Kidney (tissue), 14 donors: ENCODE results near the gene UNC13C. TPM values are rescaled to one million over a fixed set of nuclear protein-coding genes. Genes with fewer than 3 reads are reported as not detected.

ENCODE experiments used
- DNase-seq, 5 donors: peaks; one replicate each; pipeline ENCODE4 v3.0.0-alpha.2; 2013 to 2020
- FAIRE-seq: peaks from 2 replicates; lab custom pipeline; 2012; peaks lifted over from hg19 to GRCh38; lab: Jason Lieb, UNC
- H3K27ac ChIP-seq, 2 donors: one replicate each; pipeline ENCODE4 v1.7.0; 2013; ENCODE audit warnings: low read depth in 2 of 2, low read length in 2 of 2, inconsistent platforms in 1 of 2
- H3K27me3 ChIP-seq: one replicate; pipeline ENCODE4 v1.7.1; 2013; ENCODE audit warnings: low read length, inconsistent platforms; ENCODE audit not compliant: control insufficient read depth, insufficient read depth
- H3K36me3 ChIP-seq, 3 donors: one replicate each; pipeline versions ENCODE4 v1.7.0 to v1.7.1; 2013; ENCODE audit warnings: low read length in 3 of 3, control low read depth in 1 of 3, inconsistent platforms in 1 of 3; ENCODE audit not compliant: insufficient read depth in 3 of 3, control insufficient read depth in 2 of 3
- H3K4me1 ChIP-seq, 3 donors: one replicate each; pipeline versions ENCODE4 v1.7.0 to v1.7.1; 2013; ENCODE audit warnings: low read length in 3 of 3, inconsistent platforms in 1 of 3, low read depth in 1 of 3; ENCODE audit not compliant: control insufficient read depth in 2 of 3, insufficient read depth in 2 of 3
- H3K4me3 ChIP-seq, 3 donors: one replicate each; pipeline versions ENCODE4 v1.7.0 to v1.8.1; 2013; ENCODE audit warnings: low read length in 3 of 3, control low read depth in 1 of 3, inconsistent platforms in 1 of 3
- H3K9ac ChIP-seq, 3 donors: one replicate each; pipeline versions ENCODE4 v1.7.0 to v1.7.1; 2013; ENCODE audit warnings: low read length in 3 of 3, control low read depth in 1 of 3, inconsistent platforms in 1 of 3
- H3K9me3 ChIP-seq, 3 donors: one replicate each; pipeline versions ENCODE4 v1.7.0 to v1.7.1; 2013; ENCODE audit warnings: low read length in 3 of 3, control low read depth in 1 of 3, inconsistent platforms in 1 of 3; ENCODE audit not compliant: control insufficient read depth in 2 of 3, insufficient read depth in 1 of 3
- CTCF ChIP-seq: IDR thresholded peaks from 3 replicates; pipeline ENCODE4 v1.5.1; 2012; ENCODE audit warnings: mild to moderate bottlenecking, moderate library complexity, borderline replicate concordance; ENCODE audit not compliant: insufficient read depth; ENCODE audit errors: extremely low read depth
- intact Hi-C: fragments of 100-400 bp; cut with DNase I; formaldehyde crosslinking; loops from one replicate; pipeline ENCODE4 v1.11.1; 2022
- polyA plus RNA-seq: library from polyadenylated mRNA; stranded (reverse); fragments of 350-450 nt; fragmentation: Illumina TruSeq; extraction: RNeasy Lipid Tissue Mini Kit (QIAGEN cat#74804); gene quantifications from one replicate; pipeline ENCODE4 v1.2.3, GENCODE V29; 2014; ENCODE audit warnings: low read depth, low replicate concordance; ENCODE audit not compliant: insufficient read depth
- total RNA-seq: library from RNA; stranded (reverse); fragmentation: NEBNext Ultra II Directional; extraction: Animal tissue kit (Norgen Biotek cat#: 25700); gene quantifications from one replicate; pipeline ENCODE4 v1.2.1, GENCODE V29; 2021
- donor health status: control.
- donor health status: control.
- donor health status: control.
- donor health status: control.
- donor health status: control.
- donor health status: DM: yes; HTN: yes; CAD: no.
- donor health status: Normal renal cell carcinoma (clear cell type).

UNC13C gene
- total and polyA plus RNA-seq, 2 donors from 2014 or later = 0.19 to 0.45 TPM

DNA sequence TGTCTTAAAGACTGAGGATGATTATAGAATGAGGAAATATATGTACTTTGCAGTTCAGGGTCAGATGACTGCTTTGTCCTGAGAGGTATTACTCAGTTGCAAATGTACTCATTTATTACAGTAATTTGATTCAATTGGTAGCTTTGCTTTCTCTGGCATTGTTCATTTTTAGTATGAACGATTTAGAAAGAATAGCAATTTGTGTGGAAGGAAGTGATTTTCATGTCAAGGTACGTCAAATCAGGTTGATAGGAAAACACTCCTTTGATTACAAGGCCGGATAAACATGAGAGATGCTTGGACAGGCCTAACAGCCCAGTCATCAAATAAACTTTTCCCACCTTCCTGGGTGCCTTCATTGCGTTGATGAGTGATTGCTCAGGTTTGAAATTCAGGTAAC lies 53.8 kb downstream of the UNC13C start:
- no peaks in the 10 kb centered on the region for H3K27me3 ChIP-seq
- intact Hi-C loops = no loop called here
- no peak overlapping the region for H3K9ac ChIP-seq
- no peaks in the 10 kb centered on the region for H3K4me1 ChIP-seq
- no peaks in the 10 kb centered on the region for H3K36me3 ChIP-seq
- no peak overlapping the region for H3K4me3 ChIP-seq
- no peaks in the 10 kb centered on the region for H3K9me3 ChIP-seq
- no peak overlapping the region for H3K27ac ChIP-seq
- no peak for TF ChIP-seq CTCF
- no peak for FAIRE-seq
- no peak for DNase-seq

- FAIRE-seq (no peak), DNase-seq (no peak)
- no peak overlapping the region for H3K4me3 ChIP-seq
- H3K9me3 ChIP-seq = no peaks in the 10 kb centered on the region
- intact Hi-C loops = no loop called here
- TF ChIP-seq CTCF = no peak
- no peaks in the 10 kb centered on the region for H3K4me1 ChIP-seq
- no peaks in the 10 kb centered on the region for H3K36me3 ChIP-seq
- H3K27ac ChIP-seq = no peak overlapping the region
- H3K9ac ChIP-seq = no peak overlapping the region
- H3K27me3 ChIP-seq = no peaks in the 10 kb centered on the region
Observed at GRCh38 chr15:54033356-54033860, 55.2 kb downstream of the UNC13C start.

- no peaks in the 10 kb centered on the region for H3K27me3 ChIP-seq
- H3K4me1 ChIP-seq = no peaks in the 10 kb centered on the region
- no peaks in the 10 kb centered on the region for H3K36me3 ChIP-seq
- no peak overlapping the region for H3K9ac ChIP-seq
- H3K4me3 ChIP-seq = no peak overlapping the region
- H3K9me3 ChIP-seq = no peaks in the 10 kb centered on the region
- no peak overlapping the region for H3K27ac ChIP-seq
- DNase-seq (no peak), FAIRE-seq (no peak)
- no peak for TF ChIP-seq CTCF
- intact Hi-C loops = no loop called here
Observed at GRCh38 chr15:54033869-54034458, 55.7 kb downstream of the UNC13C start.

GRCh38 chr15:54035616-54036015 lies 57.4 kb downstream of the UNC13C start:
- intact Hi-C loops = no loop called here
- no peak overlapping the region for H3K27ac ChIP-seq
- DNase-seq (no peak), FAIRE-seq (no peak)
- no peaks in the 10 kb centered on the region for H3K27me3 ChIP-seq
- H3K9me3 ChIP-seq = no peaks in the 10 kb centered on the region
- TF ChIP-seq CTCF = no peak
- no peaks in the 10 kb centered on the region for H3K4me1 ChIP-seq
- no peak overlapping the region for H3K9ac ChIP-seq
- no peaks in the 10 kb centered on the region for H3K36me3 ChIP-seq
- no peak overlapping the region for H3K4me3 ChIP-seq
